Stomach (tissue), 4 donors: ENCODE data around the gene PCDHGA6.

Source experiments
- CTCF ChIP-seq, 7 experiments: fragments of 450-650 bp in 4 of 7; fragments of 200-600 bp in 3 of 7; sonication (generic) in 3 of 7; IDR thresholded peaks; one replicate each; pipeline ENCODE4 v1.5.1; 2016 to 2019; ENCODE audit warnings: antibody characterized with exemption in 7 of 7, control low read depth in 2 of 7, mild to moderate bottlenecking in 1 of 7
- EP300 ChIP-seq: sonication (generic); formaldehyde crosslinking; IDR thresholded peaks from one replicate; pipeline ENCODE4 v1.6.1; 2017; ENCODE audit warnings: antibody characterized with exemption
- POLR2A ChIP-seq, 4 donors: fragments of 450-650 bp; IDR thresholded peaks; one replicate each; pipeline ENCODE4 v1.6.1; 2016; ENCODE audit warnings: antibody characterized with exemption in 4 of 4, control low read depth in 2 of 4, mild to moderate bottlenecking in 1 of 4, moderate library complexity in 1 of 4
- POLR2AphosphoS5 ChIP-seq, 3 donors: sonication (generic); formaldehyde crosslinking; IDR thresholded peaks; one replicate each; pipeline ENCODE4 v1.6.1; 2016; ENCODE audit warnings: antibody characterized with exemption in 3 of 3

DNA sequence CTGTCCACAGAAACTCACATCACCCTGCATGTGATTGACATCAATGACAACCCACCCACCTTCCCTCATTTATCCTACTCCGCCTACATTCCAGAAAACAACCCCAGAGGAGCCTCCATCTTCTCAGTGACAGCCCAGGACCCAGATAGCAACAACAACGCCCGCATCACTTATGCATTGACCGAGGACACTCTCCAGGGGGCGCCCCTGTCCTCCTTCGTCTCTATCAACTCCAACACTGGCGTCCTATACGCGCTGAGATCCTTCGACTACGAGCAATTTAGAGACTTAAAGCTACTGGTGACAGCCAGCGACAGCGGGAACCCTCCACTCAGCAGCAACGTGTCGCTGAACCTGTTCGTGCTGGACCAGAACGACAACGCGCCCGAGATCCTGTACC lies 28.4 kb upstream of the PCDHGA6 start:
- TF ChIP-seq POLR2AphosphoS5 (IDR thresholded peaks at IDR 0.05) (no peak), CTCF (IDR thresholded peaks at IDR 0.05) (no peak), POLR2A (IDR thresholded peaks at IDR 0.05) (no peak), EP300 (no peak)
